HG03108 (cell line): ENCODE results near the gene ATP2B1.

ENCODE experiments used
- ATAC-seq: cut with Tn5 transposase; IDR thresholded peaks from one replicate; pipeline ENCODE4 v1.9.1; 2021; ENCODE audit warnings: moderate library complexity; ENCODE audit not compliant: unreplicated experiment

Gene ATP2B1

GRCh38 chr12:89544022-89544421, 164.6 kb downstream of the ATP2B1 start:
- no peak for ATAC-seq

- ATAC-seq, result peak; percentile 71
Observed at GRCh38 chr12:89542912-89543592, 165.6 kb downstream of the ATP2B1 start.

- ATAC-seq, result no peak
Observed at GRCh38 chr12:89542236-89542635, 166.4 kb downstream of the ATP2B1 start.

DNA sequence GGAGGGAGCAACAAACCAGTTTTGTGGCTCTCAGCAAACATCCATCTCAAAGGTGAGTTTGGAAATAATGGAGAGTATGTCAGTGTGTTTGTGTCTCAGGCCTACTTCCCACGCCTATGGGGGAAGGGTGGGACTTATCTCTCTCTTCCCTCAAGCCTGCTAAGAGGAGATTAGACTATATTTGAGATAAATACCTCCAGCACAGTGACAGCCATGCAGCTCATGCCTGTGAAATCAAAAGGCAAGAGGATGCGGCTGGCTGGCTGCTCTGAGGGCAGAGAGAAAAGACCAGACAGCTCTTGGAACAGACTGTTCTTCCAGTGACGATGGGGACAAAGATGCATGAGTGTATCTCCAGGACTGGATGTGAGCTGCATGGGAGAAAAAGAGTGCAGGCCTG, 168.1 kb downstream of the ATP2B1 start:
- no peak for ATAC-seq

DNA sequence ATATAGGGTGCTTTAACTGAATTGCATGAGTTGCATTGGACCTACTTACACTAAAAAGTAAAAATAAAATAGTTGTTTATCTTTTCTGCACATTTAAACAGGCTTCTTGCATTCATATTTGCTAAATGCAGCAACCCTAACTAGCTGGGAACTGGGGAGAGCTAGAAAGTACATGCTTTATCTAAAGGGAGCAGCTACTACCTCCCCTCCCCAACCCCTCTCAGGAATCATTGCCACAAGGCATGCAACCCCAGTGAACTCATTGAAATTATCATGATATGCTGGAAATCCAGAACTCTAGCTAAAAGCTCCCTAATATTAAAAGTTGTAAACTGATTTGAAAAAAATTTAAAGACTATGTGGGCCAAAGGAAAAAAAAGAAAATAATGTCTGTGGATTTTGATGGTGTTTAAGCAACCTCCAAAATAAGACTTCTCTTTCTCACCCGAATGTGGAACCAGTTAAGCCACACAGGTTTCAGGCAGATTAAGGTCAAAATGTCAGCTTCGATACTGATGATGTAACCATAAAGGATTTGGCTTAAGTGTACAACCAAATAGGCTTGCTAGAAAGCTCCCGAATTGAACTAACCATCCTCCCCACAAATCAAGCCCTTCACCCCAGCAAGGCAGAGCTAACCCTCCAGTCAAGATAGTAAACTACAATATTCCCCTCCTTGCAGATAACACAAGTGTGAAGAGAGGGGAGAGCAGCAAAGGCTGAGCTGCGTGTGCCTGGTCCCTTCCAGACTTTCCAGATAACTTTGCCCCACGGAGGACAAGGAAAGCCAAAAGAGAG, 169.0 kb downstream of the ATP2B1 start:
- ATAC-seq, result no peak

DNA sequence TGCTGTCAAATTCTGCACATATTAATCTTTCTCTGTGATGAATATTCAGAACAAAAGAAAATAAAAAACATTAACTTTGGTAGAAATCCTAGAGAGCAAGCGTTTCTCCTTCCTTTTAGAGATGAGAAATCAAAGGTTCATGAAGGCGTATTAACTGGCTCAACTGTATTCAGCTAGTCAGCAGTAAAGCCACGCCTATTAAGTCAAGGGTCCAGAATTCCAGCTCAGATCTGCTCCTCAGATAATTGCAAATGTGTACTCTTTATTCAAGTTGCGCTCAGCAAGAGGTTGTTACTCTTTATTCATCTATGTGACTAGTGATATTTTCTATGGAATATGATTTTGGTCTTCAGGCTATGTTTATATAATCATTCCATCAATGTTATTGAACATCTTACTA, 169.7 kb downstream of the ATP2B1 start:
- ATAC-seq, result no peak
